Measurements from ENCODE around the gene MMEL1. TPM values are rescaled to one million over a fixed set of nuclear protein-coding genes. Genes with fewer than 3 reads are reported as not detected.

Gene MMEL1
- total RNA-seq, 1 donor from 2014 or later = 4.0 TPM

GRCh38 chr1:2594001-2594640 lies 38.7 kb downstream of the MMEL1 start:
- H3K4me1 Mint-ChIP-seq (ENCODE audit: low read depth, unreplicated experiment) = no peaks in the 10 kb centered on the region
- H3K27me3 Mint-ChIP-seq (ENCODE audit: unreplicated experiment) = peaks cover 2% of the 10 kb centered on the region
- no peaks in the 10 kb centered on the region for H3K36me3 Mint-ChIP-seq (ENCODE audit: unreplicated experiment)
- no peak for DNase-seq
- peaks cover 2% of the 10 kb centered on the region for H3K9me3 Mint-ChIP-seq (ENCODE audit: unreplicated experiment)
- TF ChIP-seq CTCF (IDR thresholded peaks at IDR 0.05; ENCODE audit: partially characterized antibody, unreplicated experiment) = no peak
- H3K4me3 Mint-ChIP-seq (ENCODE audit: unreplicated experiment) = no peak overlapping the region
- H3K27ac Mint-ChIP-seq (ENCODE audit: unreplicated experiment) = no peak overlapping the region

DNA sequence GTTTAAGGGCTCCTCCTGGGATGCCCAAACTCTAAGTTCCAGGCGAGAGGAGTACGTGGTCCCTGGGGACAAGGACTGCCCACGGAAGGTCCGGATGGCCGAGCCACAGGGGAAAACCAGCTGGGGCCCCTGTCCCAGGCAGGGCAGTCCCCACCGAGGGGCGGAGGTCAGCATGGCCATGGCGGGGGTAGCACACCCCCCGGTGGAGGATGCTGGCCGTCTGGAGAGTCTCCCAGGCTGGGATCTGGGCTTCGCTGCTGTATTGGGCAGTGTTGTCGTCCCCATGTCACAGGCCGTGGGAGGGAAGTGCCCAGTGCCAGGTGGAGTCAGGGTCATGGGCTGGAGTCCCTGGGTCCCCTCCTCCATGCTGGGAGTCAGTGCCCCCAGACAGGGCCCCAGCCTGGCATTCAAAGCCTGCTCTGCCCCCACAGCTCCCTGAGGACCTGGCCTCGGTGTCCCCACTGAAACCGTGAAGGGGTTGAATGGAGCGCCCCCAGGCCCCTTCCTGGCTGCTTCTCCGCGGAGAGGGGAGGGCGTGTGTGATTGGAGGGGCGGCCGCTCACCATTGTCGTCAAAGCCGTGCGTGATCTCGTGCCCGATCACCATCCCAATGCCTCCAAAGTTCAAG lies 39.5 kb downstream of the MMEL1 start:
- Mint-ChIP-seq H3K9me3 (ENCODE audit: unreplicated experiment) (no peaks in the 10 kb centered on the region), H3K36me3 (ENCODE audit: unreplicated experiment) (no peaks in the 10 kb centered on the region), H3K27ac (ENCODE audit: unreplicated experiment) (no peak overlapping the region), H3K4me1 (ENCODE audit: low read depth, unreplicated experiment) (no peaks in the 10 kb centered on the region), H3K4me3 (ENCODE audit: unreplicated experiment) (no peak overlapping the region), H3K27me3 (ENCODE audit: unreplicated experiment) (peaks cover 2% of the 10 kb centered on the region)
- no peak for TF ChIP-seq CTCF (IDR thresholded peaks at IDR 0.05; ENCODE audit: partially characterized antibody, unreplicated experiment)
- DNase-seq = no peak

DNA sequence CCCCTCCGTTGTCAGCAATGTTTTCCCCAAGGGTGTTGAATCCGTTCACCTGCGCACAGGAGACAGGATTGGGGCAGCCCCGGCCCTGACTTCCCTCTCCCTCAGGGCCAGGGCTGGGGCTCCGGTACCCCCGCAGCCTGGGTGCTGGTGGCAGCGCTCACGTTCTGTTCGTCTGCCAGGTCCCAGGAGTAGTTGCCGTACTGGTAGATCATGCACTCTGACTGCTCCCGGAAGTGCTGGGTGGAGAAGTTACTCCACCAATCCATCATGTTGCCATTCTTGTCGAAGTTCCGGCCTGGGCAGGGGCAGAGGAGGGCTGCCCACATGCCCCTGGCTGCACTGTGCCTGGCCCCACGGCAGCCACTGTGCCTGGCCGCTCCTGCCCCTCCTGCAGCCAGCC lies 40.1 kb downstream of the MMEL1 start:
- Mint-ChIP-seq H3K4me3 (ENCODE audit: unreplicated experiment) (no peak overlapping the region), H3K4me1 (ENCODE audit: low read depth, unreplicated experiment) (no peaks in the 10 kb centered on the region), H3K27ac (ENCODE audit: unreplicated experiment) (no peak overlapping the region), H3K36me3 (ENCODE audit: unreplicated experiment) (no peaks in the 10 kb centered on the region), H3K9me3 (ENCODE audit: unreplicated experiment) (no peaks in the 10 kb centered on the region), H3K27me3 (ENCODE audit: unreplicated experiment) (peaks cover 2% of the 10 kb centered on the region)
- TF ChIP-seq CTCF (IDR thresholded peaks at IDR 0.05; ENCODE audit: partially characterized antibody, unreplicated experiment) = no peak
- no peak for DNase-seq

DNA sequence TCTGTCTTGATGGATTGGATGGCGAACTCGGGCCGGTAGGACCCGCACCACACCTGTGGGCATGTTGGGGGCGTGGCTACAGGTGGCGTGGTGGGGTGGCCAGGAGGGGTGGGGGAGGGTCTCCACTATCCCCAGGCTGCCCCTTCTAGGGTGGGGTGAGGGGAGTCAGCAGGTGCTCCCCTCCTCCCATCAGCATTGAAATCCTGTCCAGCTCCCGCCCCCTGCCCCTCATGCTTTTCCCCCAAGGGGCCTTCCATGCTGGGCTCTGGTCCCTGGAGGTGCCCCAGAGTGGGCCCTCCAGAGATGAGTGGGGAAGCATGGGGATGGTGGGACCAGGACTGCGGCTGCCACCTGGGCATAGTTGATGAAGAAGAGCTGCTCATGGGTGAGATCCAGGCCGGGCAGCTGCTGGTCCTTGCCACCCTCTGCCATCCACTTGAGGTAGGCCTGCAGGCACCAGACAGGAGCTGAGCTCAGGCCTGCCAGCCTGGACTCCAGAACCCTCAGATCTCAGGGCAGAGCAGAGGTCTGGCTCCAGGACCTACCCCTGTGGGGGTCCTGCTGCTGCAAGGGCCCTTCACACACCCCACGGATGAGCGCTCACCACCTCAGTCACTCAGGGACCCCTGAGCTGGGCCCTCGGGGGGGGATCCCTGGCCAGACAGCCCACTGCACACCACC lies 41.1 kb downstream of the MMEL1 start:
- H3K27me3 Mint-ChIP-seq (ENCODE audit: unreplicated experiment) = peaks cover 2% of the 10 kb centered on the region
- DNase-seq = no peak

More for the DNA sequence above, 41.1 kb downstream of the MMEL1 start:
- H3K4me3 Mint-ChIP-seq (ENCODE audit: unreplicated experiment) = no peak overlapping the region
- no peaks in the 10 kb centered on the region for H3K9me3 Mint-ChIP-seq (ENCODE audit: unreplicated experiment)
- H3K36me3 Mint-ChIP-seq (ENCODE audit: unreplicated experiment) = no peaks in the 10 kb centered on the region
- H3K27ac Mint-ChIP-seq (ENCODE audit: unreplicated experiment) = no peak overlapping the region
- no peak for TF ChIP-seq CTCF (IDR thresholded peaks at IDR 0.05; ENCODE audit: partially characterized antibody, unreplicated experiment)
- H3K4me1 Mint-ChIP-seq (ENCODE audit: low read depth, unreplicated experiment) = no peaks in the 10 kb centered on the region

Measured in glutamatergic neuron (in vitro differentiated cells).